GM18511 (cell line): Measurements from ENCODE around the gene COL13A1.

ENCODE experiments used
- ATAC-seq: cut with Tn5 transposase; IDR thresholded peaks from one replicate; pipeline ENCODE4 v1.9.1; 2021; ENCODE audit warnings: mild to moderate bottlenecking, moderate library complexity; ENCODE audit not compliant: unreplicated experiment

COL13A1 gene

GRCh38 chr10:69960988-69961880 is 159.5 kb downstream of the COL13A1 start:
- ATAC-seq, result no peak

GRCh38 chr10:69961881-69962745 is 160.4 kb downstream of the COL13A1 start:
- ATAC-seq, result no peak

- ATAC-seq, result no peak
These were observed 161.0 kb downstream of the COL13A1 start for GRCh38 chr10:69962746-69963135.

- no peak for ATAC-seq
These were observed 161.6 kb downstream of the COL13A1 start for GRCh38 chr10:69963178-69963834.

- ATAC-seq, result no peak
These were observed 162.4 kb downstream of the COL13A1 start for GRCh38 chr10:69963835-69964710.

GRCh38 chr10:69965086-69965485 is 163.4 kb downstream of the COL13A1 start:
- ATAC-seq, result no peak

- ATAC-seq, result no peak
These were observed 164.4 kb downstream of the COL13A1 start for GRCh38 chr10:69965919-69966662.

GRCh38 chr10:69968830-69969229 is 167.1 kb downstream of the COL13A1 start:
- ATAC-seq, result no peak

GRCh38 chr10:69969977-69970376 is 168.3 kb downstream of the COL13A1 start:
- ATAC-seq, result no peak

- no peak for ATAC-seq
These were observed 171.3 kb downstream of the COL13A1 start for GRCh38 chr10:69972981-69973397.

GRCh38 chr10:69973678-69974077 is 172.0 kb downstream of the COL13A1 start:
- ATAC-seq, result no peak

GRCh38 chr10:69974551-69975155 is 172.9 kb downstream of the COL13A1 start:
- ATAC-seq, result no peak

- no peak for ATAC-seq
These were observed 175.3 kb downstream of the COL13A1 start for GRCh38 chr10:69976795-69977546.

GRCh38 chr10:69979174-69979573 is 177.5 kb downstream of the COL13A1 start:
- no peak for ATAC-seq

GRCh38 chr10:69980672-69981071 is 179.0 kb downstream of the COL13A1 start:
- ATAC-seq, result no peak

GRCh38 chr10:69988094-69988493 is 186.4 kb downstream of the COL13A1 start:
- ATAC-seq, result no peak

- ATAC-seq, result no peak
These were observed 189.4 kb downstream of the COL13A1 start for GRCh38 chr10:69991151-69991550.

GRCh38 chr10:69994262-69994661 is 192.6 kb downstream of the COL13A1 start:
- ATAC-seq, result no peak
